Measurements from ENCODE around the gene HSF4.

DNA sequence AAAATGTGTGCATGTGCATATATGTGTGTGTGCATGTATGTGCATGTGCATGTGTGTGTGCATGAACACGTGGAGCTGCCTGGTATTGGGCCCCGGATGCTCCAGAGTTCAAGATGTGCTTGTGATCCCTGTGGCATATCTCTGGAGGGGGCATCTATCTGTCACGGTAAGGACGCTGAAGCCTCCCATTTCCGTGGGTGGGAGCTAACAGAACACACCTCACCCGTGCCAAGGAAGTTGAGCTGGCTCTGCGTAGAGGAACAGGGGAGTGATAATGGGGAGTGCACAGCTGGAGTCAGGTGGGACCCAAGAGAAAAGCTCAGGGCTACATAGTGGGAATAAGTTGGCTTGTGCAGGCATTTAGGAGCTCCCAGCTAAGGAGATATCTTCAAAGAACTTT lies 47.1 kb downstream of the HSF4 start:
- TF ChIP-seq, protein P1, sequence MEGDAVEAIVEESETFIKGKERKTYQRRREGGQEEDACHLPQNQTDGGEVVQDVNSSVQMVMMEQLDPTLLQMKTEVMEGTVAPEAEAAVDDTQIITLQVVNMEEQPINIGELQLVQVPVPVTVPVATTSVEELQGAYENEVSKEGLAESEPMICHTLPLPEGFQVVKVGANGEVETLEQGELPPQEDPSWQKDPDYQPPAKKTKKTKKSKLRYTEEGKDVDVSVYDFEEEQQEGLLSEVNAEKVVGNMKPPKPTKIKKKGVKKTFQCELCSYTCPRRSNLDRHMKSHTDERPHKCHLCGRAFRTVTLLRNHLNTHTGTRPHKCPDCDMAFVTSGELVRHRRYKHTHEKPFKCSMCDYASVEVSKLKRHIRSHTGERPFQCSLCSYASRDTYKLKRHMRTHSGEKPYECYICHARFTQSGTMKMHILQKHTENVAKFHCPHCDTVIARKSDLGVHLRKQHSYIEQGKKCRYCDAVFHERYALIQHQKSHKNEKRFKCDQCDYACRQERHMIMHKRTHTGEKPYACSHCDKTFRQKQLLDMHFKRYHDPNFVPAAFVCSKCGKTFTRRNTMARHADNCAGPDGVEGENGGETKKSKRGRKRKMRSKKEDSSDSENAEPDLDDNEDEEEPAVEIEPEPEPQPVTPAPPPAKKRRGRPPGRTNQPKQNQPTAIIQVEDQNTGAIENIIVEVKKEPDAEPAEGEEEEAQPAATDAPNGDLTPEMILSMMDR (IDR thresholded peaks at IDR 0.05) = no peak
- no peak for TF ChIP-seq ZFX (IDR thresholded peaks at IDR 0.05; ENCODE audit: borderline replicate concordance)

Data from 22Rv1 (cell line).